GM23338 (cell line): ENCODE results near the gene FAM90A1.
"Not testable (repeated sequence)": the region's sequence is repeated elsewhere in the genome, so short reads cannot be mapped to it uniquely, and the experiment has no call there.

ENCODE experiments used
- CREB1 ChIP-seq: fragments of 250-450 bp; sonication (Bioruptor Pico); IDR thresholded peaks from 2 replicates; pipeline ENCODE4 v1.5.0; 2020; ENCODE audit warnings: low read depth, mild to moderate bottlenecking, moderate library complexity
- EZH2 ChIP-seq: fragments of 200-600 bp; sonication (generic); IDR thresholded peaks from one replicate; pipeline ENCODE4 v1.8.0; 2017; ENCODE audit warnings: antibody characterized with exemption, mild to moderate bottlenecking, low read depth; ENCODE audit not compliant: unreplicated experiment
- EZH2phosphoT487 ChIP-seq: fragments of 200-600 bp; sonication (generic); IDR thresholded peaks from one replicate; pipeline ENCODE4 v1.8.1; 2018; ENCODE audit warnings: antibody characterized with exemption; ENCODE audit not compliant: unreplicated experiment
- NANOG ChIP-seq: IDR thresholded peaks from 2 replicates; pipeline ENCODE4 v1.6.1; 2016; ENCODE audit warnings: antibody characterized with exemption, borderline replicate concordance
- POLR2AphosphoS5 ChIP-seq: IDR thresholded peaks from 2 replicates; pipeline ENCODE4 v1.6.1; 2016; ENCODE audit warnings: antibody characterized with exemption, low read depth
- ZNF331 ChIP-seq: fragments of 250-450 bp; sonication (Bioruptor Pico); IDR thresholded peaks from 2 replicates; pipeline ENCODE4 v1.5.0; 2020; ENCODE audit warnings: low read depth, mild to moderate bottlenecking, moderate library complexity
- TF ChIP-seq, protein P1 (sequence below), 2 experiments: fragments of 200-600 bp in 1 of 2; sonication (generic) in 1 of 2; conservative IDR thresholded peaks; 2 replicates each; pipeline versions ENCODE4 v1.5.1 to v1.6.1; 2016 to 2017; ENCODE audit warnings: antibody characterized with exemption in 2 of 2, low read depth in 2 of 2, mild to moderate bottlenecking in 2 of 2, moderate library complexity in 1 of 2
- TF ChIP-seq, protein P2 (sequence below): fragments of 250-450 bp; sonication (Bioruptor Pico); IDR thresholded peaks from 2 replicates; pipeline ENCODE4 v1.5.0; 2020; ENCODE audit warnings: mild to moderate bottlenecking, moderate library complexity
- TF ChIP-seq, protein P3 (sequence below): IDR thresholded peaks from one replicate; pipeline ENCODE4 v1.6.1; 2018; ENCODE audit warnings: antibody characterized with exemption; ENCODE audit not compliant: unreplicated experiment

DNA sequence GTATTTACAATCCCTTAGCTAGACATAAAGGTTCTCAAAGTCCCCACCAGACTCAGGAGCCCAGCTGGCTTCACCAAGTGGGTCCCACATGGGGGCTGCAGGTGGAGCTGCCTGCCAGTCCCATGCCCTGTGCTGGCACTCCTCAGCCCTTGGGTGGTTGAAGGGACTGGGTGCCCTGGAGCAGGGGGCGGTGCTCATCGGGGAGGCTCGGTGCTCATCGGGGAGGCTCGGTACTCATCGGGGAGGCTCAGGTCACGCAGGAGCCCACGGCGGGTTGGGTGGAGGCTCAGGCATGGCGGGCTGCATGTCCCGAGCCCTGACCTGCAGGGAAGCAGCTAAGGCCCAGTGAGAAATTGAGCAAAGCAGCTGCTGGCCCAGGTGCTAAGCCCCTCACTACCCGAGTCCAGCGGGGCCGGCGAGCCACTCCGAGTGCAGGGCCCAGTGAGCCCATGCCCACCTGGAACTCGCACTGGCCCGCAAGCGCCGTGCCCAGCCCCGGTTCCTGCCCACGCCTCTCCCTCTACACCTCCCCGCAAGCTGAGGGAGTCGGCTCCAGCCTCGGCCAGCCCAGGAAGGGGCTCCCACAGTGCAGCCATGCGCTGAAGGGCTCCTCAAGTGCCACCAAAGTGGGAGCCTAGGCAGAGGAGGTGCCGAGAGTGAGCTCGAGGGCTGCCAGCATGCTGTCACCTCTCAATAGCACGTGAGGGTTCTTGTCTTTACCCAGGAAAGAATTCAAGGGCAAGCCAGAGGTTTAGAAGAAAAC lies 24.8 kb upstream of the FAM90A1 start:
- TF ChIP-seq, protein P1, sequence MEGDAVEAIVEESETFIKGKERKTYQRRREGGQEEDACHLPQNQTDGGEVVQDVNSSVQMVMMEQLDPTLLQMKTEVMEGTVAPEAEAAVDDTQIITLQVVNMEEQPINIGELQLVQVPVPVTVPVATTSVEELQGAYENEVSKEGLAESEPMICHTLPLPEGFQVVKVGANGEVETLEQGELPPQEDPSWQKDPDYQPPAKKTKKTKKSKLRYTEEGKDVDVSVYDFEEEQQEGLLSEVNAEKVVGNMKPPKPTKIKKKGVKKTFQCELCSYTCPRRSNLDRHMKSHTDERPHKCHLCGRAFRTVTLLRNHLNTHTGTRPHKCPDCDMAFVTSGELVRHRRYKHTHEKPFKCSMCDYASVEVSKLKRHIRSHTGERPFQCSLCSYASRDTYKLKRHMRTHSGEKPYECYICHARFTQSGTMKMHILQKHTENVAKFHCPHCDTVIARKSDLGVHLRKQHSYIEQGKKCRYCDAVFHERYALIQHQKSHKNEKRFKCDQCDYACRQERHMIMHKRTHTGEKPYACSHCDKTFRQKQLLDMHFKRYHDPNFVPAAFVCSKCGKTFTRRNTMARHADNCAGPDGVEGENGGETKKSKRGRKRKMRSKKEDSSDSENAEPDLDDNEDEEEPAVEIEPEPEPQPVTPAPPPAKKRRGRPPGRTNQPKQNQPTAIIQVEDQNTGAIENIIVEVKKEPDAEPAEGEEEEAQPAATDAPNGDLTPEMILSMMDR (conservative IDR thresholded peaks at IDR 0.05; ENCODE audit: low read depth in 2 of 2): not testable (repeated sequence)
- not testable (repeated sequence) for TF ChIP-seq POLR2AphosphoS5; EZH2; EZH2phosphoT487; CREB1 (CRISPR knock-in tag); ZNF331; NANOG
- TF ChIP-seq, protein P2, sequence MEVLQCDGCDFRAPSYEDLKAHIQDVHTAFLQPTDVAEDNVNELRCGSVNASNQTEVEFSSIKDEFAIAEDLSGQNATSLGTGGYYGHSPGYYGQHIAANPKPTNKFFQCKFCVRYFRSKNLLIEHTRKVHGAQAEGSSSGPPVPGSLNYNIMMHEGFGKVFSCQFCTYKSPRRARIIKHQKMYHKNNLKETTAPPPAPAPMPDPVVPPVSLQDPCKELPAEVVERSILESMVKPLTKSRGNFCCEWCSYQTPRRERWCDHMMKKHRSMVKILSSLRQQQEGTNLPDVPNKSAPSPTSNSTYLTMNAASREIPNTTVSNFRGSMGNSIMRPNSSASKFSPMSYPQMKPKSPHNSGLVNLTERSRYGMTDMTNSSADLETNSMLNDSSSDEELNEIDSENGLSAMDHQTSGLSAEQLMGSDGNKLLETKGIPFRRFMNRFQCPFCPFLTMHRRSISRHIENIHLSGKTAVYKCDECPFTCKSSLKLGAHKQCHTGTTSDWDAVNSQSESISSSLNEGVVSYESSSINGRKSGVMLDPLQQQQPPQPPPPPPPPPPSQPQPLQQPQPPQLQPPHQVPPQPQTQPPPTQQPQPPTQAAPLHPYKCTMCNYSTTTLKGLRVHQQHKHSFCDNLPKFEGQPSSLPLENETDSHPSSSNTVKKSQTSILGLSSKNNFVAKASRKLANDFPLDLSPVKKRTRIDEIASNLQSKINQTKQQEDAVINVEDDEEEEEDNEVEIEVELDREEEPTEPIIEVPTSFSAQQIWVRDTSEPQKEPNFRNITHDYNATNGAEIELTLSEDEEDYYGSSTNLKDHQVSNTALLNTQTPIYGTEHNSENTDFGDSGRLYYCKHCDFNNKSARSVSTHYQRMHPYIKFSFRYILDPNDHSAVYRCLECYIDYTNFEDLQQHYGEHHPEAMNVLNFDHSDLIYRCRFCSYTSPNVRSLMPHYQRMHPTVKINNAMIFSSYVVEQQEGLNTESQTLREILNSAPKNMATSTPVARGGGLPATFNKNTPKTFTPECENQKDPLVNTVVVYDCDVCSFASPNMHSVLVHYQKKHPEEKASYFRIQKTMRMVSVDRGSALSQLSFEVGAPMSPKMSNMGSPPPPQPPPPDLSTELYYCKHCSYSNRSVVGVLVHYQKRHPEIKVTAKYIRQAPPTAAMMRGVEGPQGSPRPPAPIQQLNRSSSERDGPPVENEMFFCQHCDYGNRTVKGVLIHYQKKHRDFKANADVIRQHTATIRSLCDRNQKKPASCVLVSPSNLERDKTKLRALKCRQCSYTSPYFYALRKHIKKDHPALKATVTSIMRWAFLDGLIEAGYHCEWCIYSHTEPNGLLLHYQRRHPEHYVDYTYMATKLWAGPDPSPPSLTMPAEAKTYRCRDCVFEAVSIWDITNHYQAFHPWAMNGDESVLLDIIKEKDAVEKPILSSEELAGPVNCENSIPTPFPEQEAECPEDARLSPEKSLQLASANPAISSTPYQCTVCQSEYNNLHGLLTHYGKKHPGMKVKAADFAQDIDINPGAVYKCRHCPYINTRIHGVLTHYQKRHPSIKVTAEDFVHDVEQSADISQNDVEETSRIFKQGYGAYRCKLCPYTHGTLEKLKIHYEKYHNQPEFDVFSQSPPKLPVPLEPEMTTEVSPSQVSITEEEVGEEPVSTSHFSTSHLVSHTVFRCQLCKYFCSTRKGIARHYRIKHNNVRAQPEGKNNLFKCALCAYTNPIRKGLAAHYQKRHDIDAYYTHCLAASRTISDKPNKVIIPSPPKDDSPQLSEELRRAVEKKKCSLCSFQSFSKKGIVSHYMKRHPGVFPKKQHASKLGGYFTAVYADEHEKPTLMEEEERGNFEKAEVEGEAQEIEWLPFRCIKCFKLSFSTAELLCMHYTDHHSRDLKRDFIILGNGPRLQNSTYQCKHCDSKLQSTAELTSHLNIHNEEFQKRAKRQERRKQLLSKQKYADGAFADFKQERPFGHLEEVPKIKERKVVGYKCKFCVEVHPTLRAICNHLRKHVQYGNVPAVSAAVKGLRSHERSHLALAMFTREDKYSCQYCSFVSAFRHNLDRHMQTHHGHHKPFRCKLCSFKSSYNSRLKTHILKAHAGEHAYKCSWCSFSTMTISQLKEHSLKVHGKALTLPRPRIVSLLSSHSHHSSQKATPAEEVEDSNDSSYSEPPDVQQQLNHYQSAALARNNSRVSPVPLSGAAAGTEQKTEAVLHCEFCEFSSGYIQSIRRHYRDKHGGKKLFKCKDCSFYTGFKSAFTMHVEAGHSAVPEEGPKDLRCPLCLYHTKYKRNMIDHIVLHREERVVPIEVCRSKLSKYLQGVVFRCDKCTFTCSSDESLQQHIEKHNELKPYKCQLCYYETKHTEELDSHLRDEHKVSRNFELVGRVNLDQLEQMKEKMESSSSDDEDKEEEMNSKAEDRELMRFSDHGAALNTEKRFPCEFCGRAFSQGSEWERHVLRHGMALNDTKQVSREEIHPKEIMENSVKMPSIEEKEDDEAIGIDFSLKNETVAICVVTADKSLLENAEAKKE (CRISPR knock-in tag): not testable (repeated sequence)
- TF ChIP-seq, protein P3, sequence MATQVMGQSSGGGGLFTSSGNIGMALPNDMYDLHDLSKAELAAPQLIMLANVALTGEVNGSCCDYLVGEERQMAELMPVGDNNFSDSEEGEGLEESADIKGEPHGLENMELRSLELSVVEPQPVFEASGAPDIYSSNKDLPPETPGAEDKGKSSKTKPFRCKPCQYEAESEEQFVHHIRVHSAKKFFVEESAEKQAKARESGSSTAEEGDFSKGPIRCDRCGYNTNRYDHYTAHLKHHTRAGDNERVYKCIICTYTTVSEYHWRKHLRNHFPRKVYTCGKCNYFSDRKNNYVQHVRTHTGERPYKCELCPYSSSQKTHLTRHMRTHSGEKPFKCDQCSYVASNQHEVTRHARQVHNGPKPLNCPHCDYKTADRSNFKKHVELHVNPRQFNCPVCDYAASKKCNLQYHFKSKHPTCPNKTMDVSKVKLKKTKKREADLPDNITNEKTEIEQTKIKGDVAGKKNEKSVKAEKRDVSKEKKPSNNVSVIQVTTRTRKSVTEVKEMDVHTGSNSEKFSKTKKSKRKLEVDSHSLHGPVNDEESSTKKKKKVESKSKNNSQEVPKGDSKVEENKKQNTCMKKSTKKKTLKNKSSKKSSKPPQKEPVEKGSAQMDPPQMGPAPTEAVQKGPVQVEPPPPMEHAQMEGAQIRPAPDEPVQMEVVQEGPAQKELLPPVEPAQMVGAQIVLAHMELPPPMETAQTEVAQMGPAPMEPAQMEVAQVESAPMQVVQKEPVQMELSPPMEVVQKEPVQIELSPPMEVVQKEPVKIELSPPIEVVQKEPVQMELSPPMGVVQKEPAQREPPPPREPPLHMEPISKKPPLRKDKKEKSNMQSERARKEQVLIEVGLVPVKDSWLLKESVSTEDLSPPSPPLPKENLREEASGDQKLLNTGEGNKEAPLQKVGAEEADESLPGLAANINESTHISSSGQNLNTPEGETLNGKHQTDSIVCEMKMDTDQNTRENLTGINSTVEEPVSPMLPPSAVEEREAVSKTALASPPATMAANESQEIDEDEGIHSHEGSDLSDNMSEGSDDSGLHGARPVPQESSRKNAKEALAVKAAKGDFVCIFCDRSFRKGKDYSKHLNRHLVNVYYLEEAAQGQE: not testable (repeated sequence)
